GM12865 (cell line): Measurements from ENCODE around the gene ZBTB16.

ENCODE experiments used
- DNase-seq: peaks from one replicate; pipeline ENCODE4 v3.0.0; 2010; ENCODE audit warnings: low read depth
- H3K4me3 ChIP-seq: 2 replicates; pipeline ENCODE4 v1.5.1; 2011; ENCODE audit warnings: mild to moderate bottlenecking, low read depth, low read length, control low read depth
- TF ChIP-seq, protein P1 (sequence below): IDR thresholded peaks from 2 replicates; pipeline ENCODE4 v1.5.1; 2011; ENCODE audit warnings: low read length, control low read depth, low read depth, inconsistent platforms; ENCODE audit not compliant: insufficient read depth; ENCODE audit errors: missing control alignments

Gene ZBTB16

GRCh38 chr11:114195981-114196731 is 136.6 kb downstream of the ZBTB16 start:
- TF ChIP-seq, protein P1, sequence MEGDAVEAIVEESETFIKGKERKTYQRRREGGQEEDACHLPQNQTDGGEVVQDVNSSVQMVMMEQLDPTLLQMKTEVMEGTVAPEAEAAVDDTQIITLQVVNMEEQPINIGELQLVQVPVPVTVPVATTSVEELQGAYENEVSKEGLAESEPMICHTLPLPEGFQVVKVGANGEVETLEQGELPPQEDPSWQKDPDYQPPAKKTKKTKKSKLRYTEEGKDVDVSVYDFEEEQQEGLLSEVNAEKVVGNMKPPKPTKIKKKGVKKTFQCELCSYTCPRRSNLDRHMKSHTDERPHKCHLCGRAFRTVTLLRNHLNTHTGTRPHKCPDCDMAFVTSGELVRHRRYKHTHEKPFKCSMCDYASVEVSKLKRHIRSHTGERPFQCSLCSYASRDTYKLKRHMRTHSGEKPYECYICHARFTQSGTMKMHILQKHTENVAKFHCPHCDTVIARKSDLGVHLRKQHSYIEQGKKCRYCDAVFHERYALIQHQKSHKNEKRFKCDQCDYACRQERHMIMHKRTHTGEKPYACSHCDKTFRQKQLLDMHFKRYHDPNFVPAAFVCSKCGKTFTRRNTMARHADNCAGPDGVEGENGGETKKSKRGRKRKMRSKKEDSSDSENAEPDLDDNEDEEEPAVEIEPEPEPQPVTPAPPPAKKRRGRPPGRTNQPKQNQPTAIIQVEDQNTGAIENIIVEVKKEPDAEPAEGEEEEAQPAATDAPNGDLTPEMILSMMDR, result no peak
- no peak overlapping the region for H3K4me3 ChIP-seq
- no peak for DNase-seq

GRCh38 chr11:114196997-114197703 is 137.6 kb downstream of the ZBTB16 start:
- TF ChIP-seq, protein P1, result no peak
- H3K4me3 ChIP-seq, result no peak overlapping the region
- DNase-seq, result no peak

GRCh38 chr11:114197799-114198500 is 138.4 kb downstream of the ZBTB16 start:
- TF ChIP-seq, protein P1, result no peak
- DNase-seq, result no peak
- no peak overlapping the region for H3K4me3 ChIP-seq

DNA sequence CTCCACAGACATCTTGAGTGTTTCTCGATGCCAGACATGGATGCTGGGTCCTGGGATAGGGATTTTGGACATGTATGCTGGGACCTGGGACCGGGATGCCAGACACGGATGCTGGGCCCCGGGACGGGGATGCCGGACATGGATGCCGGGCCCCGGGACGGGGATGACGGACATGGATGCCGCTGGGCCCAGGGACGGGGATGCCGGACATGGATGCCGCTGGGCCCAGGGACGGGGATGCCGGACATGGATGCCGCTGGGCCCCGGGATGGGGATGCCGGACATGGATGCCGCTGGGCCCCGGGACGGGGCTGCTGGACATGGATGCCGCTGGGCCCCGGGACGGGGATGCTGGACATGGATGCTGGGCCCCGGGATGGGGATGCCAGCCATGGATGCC is 139.5 kb downstream of the ZBTB16 start:
- no peak for DNase-seq
- no peak overlapping the region for H3K4me3 ChIP-seq
- TF ChIP-seq, protein P1, result no peak

GRCh38 chr11:114200351-114201133 is 141.0 kb downstream of the ZBTB16 start:
- TF ChIP-seq, protein P1, result no peak

GRCh38 chr11:114201219-114201618 is 141.7 kb downstream of the ZBTB16 start:
- no peak for DNase-seq
- TF ChIP-seq, protein P1, result no peak
- H3K4me3 ChIP-seq, result no peak overlapping the region

More at GRCh38 chr11:114200351-114201133, 141.0 kb downstream of the ZBTB16 start:
- no peak for DNase-seq
- H3K4me3 ChIP-seq, result no peak overlapping the region
